HepG2 (cell line): ENCODE measurements around the gene C1QTNF1. TPM values are rescaled to one million over a fixed set of nuclear protein-coding genes. Genes with fewer than 3 reads are reported as not detected.

Experiments used
- ATAC-seq: fragments of 200-7000 bp; cut with Tn5 transposase; 3 replicates; pipeline ENCODE4 v1.9.1; 2020; ENCODE audit warnings: mild to moderate bottlenecking, moderate library complexity
- BruUV-seq: library from RNA; stranded (reverse); fragments of 400-500 nt; replicated peaks from 2 replicates; lab custom pipeline; 2021; lab: Mats Ljungman, UMichigan
- CTCF ChIA-PET: fragments of 300-600 bp; formaldehyde crosslinking; extraction: SDS; loops from one replicate; lab custom pipeline; 2021; ENCODE audit warnings: low total read pairs, inconsistent platforms, low intra/inter-chr PET ratio; lab: Yijun Ruan, JAX
- POLR2A ChIA-PET: fragments of 350-600 bp; sonication (Branson Sonifier 250); formaldehyde crosslinking; loops from one replicate; lab custom pipeline; 2020; ENCODE audit warnings: antibody characterized with exemption, inconsistent platforms; lab: Yijun Ruan, JAX
- DNase-seq: peaks from one replicate; pipeline ENCODE4 v3.0.0-alpha.2; 2015; ENCODE audit warnings: low spot score
- FAIRE-seq: peaks from 3 replicates; lab custom pipeline; 2011; peaks lifted over from hg19 to GRCh38; lab: Jason Lieb, UNC
- H2AFZ ChIP-seq: one replicate; pipeline ENCODE4 v1.6.1; 2011; ENCODE audit warnings: low read length, inconsistent platforms
- H3K27ac ChIP-seq: fragments of 300-600 bp; 3 replicates; pipeline ENCODE4 v1.8.0; 2011; ENCODE audit warnings: mixed run types, mild to moderate bottlenecking, mixed read lengths, low read length, inconsistent platforms; ENCODE audit not compliant: insufficient read depth; ENCODE audit errors: extremely low read length
- H3K27me3 ChIP-seq, 2 experiments: fragments of 200-600 bp in 1 of 2; 2 replicates in 1 of 2; 3 replicates in 1 of 2; pipeline versions ENCODE4 v1.6.0 to v1.8.0; 2011; ENCODE audit warnings: low read length in 2 of 2, mild to moderate bottlenecking in 2 of 2, moderate library complexity in 2 of 2, inconsistent platforms in 1 of 2; ENCODE audit not compliant: insufficient read depth in 2 of 2, control insufficient read depth in 1 of 2
- H3K36me3 ChIP-seq, 2 experiments: fragments of 200-600 bp in 1 of 2; replicated peaks in 1 of 2; 2 replicates in 1 of 2; 3 replicates in 1 of 2; pipeline versions ENCODE4 v1.5.1 to v1.8.0; 2011; ENCODE audit warnings: low read length in 2 of 2, inconsistent platforms in 1 of 2; ENCODE audit not compliant: insufficient read depth in 2 of 2, control insufficient read depth in 1 of 2
- H3K4me1 ChIP-seq: 2 replicates; pipeline ENCODE4 v1.5.1; 2012; ENCODE audit warnings: low read length, inconsistent platforms; ENCODE audit not compliant: insufficient read depth
- H3K4me2 ChIP-seq: 2 replicates; pipeline ENCODE4 v1.6.0; 2011; ENCODE audit warnings: low read depth, low read length, inconsistent platforms
- H3K4me3 ChIP-seq, 3 experiments: fragments of 200-600 bp in 1 of 3; sonication (generic), shearing (Covaris generic) in 1 of 3; replicated peaks in 1 of 3; 2 replicates each; pipeline ENCODE4 v1.5.1; 2011 to 2016; ENCODE audit warnings: low read length in 3 of 3, inconsistent platforms in 2 of 3, low read depth in 2 of 3, mild to moderate bottlenecking in 2 of 3, control low read depth in 1 of 3, mixed read lengths in 1 of 3; ENCODE audit not compliant: insufficient read depth in 1 of 3
- H3K79me2 ChIP-seq: one replicate; pipeline ENCODE4 v1.6.1; 2011; ENCODE audit warnings: low read length, inconsistent platforms; ENCODE audit not compliant: insufficient read depth
- H3K9ac ChIP-seq: 2 replicates; pipeline ENCODE4 v1.6.0; 2011; ENCODE audit warnings: mild to moderate bottlenecking, low read depth, low read length, inconsistent platforms; ENCODE audit not compliant: insufficient read depth
- H3K9me3 ChIP-seq: 2 replicates; pipeline ENCODE4 v1.5.1; 2012; ENCODE audit warnings: mild to moderate bottlenecking, low read length
- H4K20me1 ChIP-seq: 2 replicates; pipeline ENCODE4 v1.6.0; 2011; ENCODE audit warnings: inconsistent platforms, mild to moderate bottlenecking, low read length, moderate library complexity; ENCODE audit not compliant: insufficient read depth
- ATF7 ChIP-seq, 2 experiments: fragments of 450-650 bp in 1 of 2; sonication (generic) in 1 of 2; formaldehyde crosslinking in 1 of 2; IDR thresholded peaks; 2 replicates each; pipeline versions ENCODE4 v1.4.0 to v1.6.1; 2016 to 2020; ENCODE audit warnings: antibody characterized with exemption in 1 of 2, mild to moderate bottlenecking in 1 of 2, missing genetic modification reagents in 1 of 2
- GLI4 ChIP-seq: sonication (generic); formaldehyde crosslinking; IDR thresholded peaks from 2 replicates; pipeline ENCODE4 v1.5.1; 2020; ENCODE audit warnings: missing genetic modification reagents, mild to moderate bottlenecking, moderate library complexity, borderline replicate concordance
- PAWR ChIP-seq: sonication (generic); formaldehyde crosslinking; IDR thresholded peaks from 2 replicates; pipeline ENCODE4 v1.4.0; 2020; ENCODE audit warnings: missing genetic modification reagents, mild to moderate bottlenecking, borderline replicate concordance
- RBAK ChIP-seq: sonication (generic); formaldehyde crosslinking; IDR thresholded peaks from 2 replicates; pipeline ENCODE4 v1.5.1; 2020; ENCODE audit warnings: mild to moderate bottlenecking, missing genetic modification reagents
- SATB2 ChIP-seq: sonication (generic); formaldehyde crosslinking; IDR thresholded peaks from 2 replicates; pipeline ENCODE4 v1.5.0; 2020; ENCODE audit warnings: missing genetic modification reagents
- SPEN ChIP-seq: sonication (generic); formaldehyde crosslinking; IDR thresholded peaks from 2 replicates; pipeline ENCODE4 v1.5.1; 2020; ENCODE audit warnings: low read depth, mild to moderate bottlenecking, missing genetic modification reagents
- THAP9 ChIP-seq: sonication (generic); formaldehyde crosslinking; IDR thresholded peaks from 2 replicates; pipeline ENCODE4; 2020; ENCODE audit warnings: missing genetic modification reagents, mild to moderate bottlenecking, borderline replicate concordance
- TP53 ChIP-seq: sonication (generic); formaldehyde crosslinking; conservative IDR thresholded peaks from 2 replicates; pipeline ENCODE4 v1.4.0; 2020; ENCODE audit warnings: missing genetic modification reagents
- ZBTB33 ChIP-seq: sonication (generic); formaldehyde crosslinking; IDR thresholded peaks from 2 replicates; pipeline ENCODE4 v1.4.0; 2020; ENCODE audit warnings: missing genetic modification reagents
- ZKSCAN1 ChIP-seq: fragments of 150-350 bp; IDR thresholded peaks from 2 replicates; pipeline ENCODE4 v1.6.1; 2014; ENCODE audit warnings: low read length
- ZNF552 ChIP-seq: sonication (generic); formaldehyde crosslinking; IDR thresholded peaks from 2 replicates; pipeline ENCODE4 v1.9.0; 2022; ENCODE audit warnings: missing genetic modification reagents, mild to moderate bottlenecking, borderline replicate concordance
- ZNF768 ChIP-seq: sonication (generic); formaldehyde crosslinking; IDR thresholded peaks from 2 replicates; pipeline ENCODE4 v1.4.0; 2020; ENCODE audit warnings: missing genetic modification reagents
- WGBS: methylation state at CpG from one replicate; pipeline ENCODE4 v1.1.6; 2017; ENCODE audit warnings: low lambda C conversion rate; 5-methylcytosine and 5-hydroxymethylcytosine counted together
- in situ Hi-C: cut with HindIII; loops from 2 replicates; pipeline ENCODE4 v1.10.0; 2017; ENCODE audit warnings: low pct_unique_long_range_greater_than_20kb; ENCODE audit not compliant: extremely low pct_ligation_motif_present
- intact Hi-C: fragments of 100-400 bp; cut with micrococcal nuclease; formaldehyde crosslinking; loops from one replicate; pipeline ENCODE4 v1.10.0; 2022; ENCODE audit not compliant: unreplicated experiment
- polyA plus RNA-seq, 8 experiments: library from polyadenylated mRNA; depleted of rRNA in 3 of 8; stranded (reverse) in 7 of 8; unstranded in 1 of 8; fragments of >200 nt; fragmentation: Illumina TruSeq in 4 of 8; extraction: Trizol in 4 of 8; gene quantifications; 2 replicates each; pipeline versions ENCODE4 v1.2.1 to v1.2.3, GENCODE V29; 2011 to 2016; ENCODE audit warnings: low read depth in 4 of 8, missing spikeins in 1 of 8, mixed read lengths in 1 of 8; ENCODE audit not compliant: insufficient read depth in 1 of 8
- total RNA-seq, 5 experiments: library from RNA; depleted of rRNA; stranded (reverse); fragments of >200 nt; fragmentation: Illumina TruSeq; extraction: Trizol; gene quantifications; 2 replicates each; pipeline ENCODE4 v1.2.3, GENCODE V29; 2016; ENCODE audit warnings: low read depth in 1 of 5
- TF ChIP-seq, protein P1 (sequence below), 2 experiments: fragments of 450-650 bp in 1 of 2; sonication (generic) in 1 of 2; formaldehyde crosslinking; IDR thresholded peaks; 2 replicates each; pipeline versions ENCODE4 v1.5.0 to v1.8.0; 2020 to 2022; ENCODE audit warnings: mild to moderate bottlenecking in 1 of 2, missing genetic modification reagents in 1 of 2
- TF ChIP-seq, protein P2 (sequence below): sonication (generic); formaldehyde crosslinking; IDR thresholded peaks from 2 replicates; pipeline ENCODE4 v1.5.0; 2020; ENCODE audit warnings: mild to moderate bottlenecking, missing genetic modification reagents

C1QTNF1 gene
- total and polyA plus RNA-seq, 2 of the 13 experiments (the other 11 are each of a cell fraction or from before 2014, with no cell fraction given) = 0.18 to 0.86 TPM

DNA sequence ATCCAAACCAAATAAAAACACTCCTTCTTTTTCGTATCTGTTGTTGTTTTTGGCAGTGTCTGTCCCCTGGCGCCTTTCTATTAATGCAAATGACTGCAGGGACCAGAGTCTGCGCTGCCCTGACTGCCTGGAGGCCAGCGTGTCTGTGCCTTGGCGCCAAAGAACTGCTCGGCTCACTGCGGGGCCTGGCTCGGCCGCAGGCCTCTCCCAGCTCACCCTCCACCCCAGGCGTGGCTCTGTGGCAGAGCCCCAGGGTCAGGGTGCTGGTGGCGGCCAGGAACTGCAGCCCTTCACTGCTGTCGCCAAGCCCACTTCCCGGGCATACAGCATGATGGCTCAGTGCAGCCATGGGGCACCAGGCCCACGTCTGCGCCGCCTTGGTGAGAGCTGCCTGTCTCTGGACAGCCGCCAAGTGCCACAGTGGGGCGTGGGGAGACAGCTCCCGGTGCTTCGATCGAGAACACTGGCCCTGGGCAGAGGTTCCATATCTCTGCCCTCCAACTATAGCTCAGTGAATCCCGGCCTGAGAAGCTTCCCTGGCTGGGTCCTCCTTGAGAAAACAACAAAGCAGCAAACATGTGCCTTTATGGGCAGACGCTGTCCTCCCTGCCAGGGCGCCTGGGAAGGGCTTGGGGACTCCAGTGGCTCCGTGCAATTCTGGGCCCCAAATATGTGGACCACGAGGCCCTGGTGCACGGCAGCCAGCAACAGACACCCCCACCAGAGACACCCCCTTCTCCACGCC, 25.5 kb upstream of the C1QTNF1 start:
- Histone ChIP-seq H3K79me2 (peaks cover 25% of the 10 kb centered on the region), H3K27ac (no peak overlapping the region), H4K20me1 (no peaks in the 10 kb centered on the region; the same call in 1 of the 2 replicates), H2AFZ (no peak overlapping the region), H3K36me3 (peaks cover 29 to 68% of the 10 kb centered on the region in 2 experiments), H3K4me3 (no peak overlapping the region), H3K9me3 (no peaks in the 10 kb centered on the region), H3K27me3 (no peaks in the 10 kb centered on the region), H3K9ac (no peak overlapping the region), H3K4me1 (peaks cover 9% of the 10 kb centered on the region), H3K4me2 (no peak overlapping the region)
- FAIRE-seq = no peak
- no peak for ATAC-seq
- intact Hi-C loops (no loop called here), in situ Hi-C loops (no loop called here)
- CTCF ChIA-PET = no interaction called here
- no TSS peak for BruUV-seq
- POLR2A ChIA-PET = no interaction called here
- WGBS = 96% methylated on average over 27 of the region's 28 CpGs
- no peak for DNase-seq
- no peak for TF ChIP-seq PAWR
- TF ChIP-seq TP53 (CRISPR knock-in tag) = no peak
- TF ChIP-seq ZBTB33 (CRISPR knock-in tag) = peak; percentile 96
- TF ChIP-seq ATF7 (IDR thresholded peaks at IDR 0.05) = no peak
- TF ChIP-seq ATF7 (CRISPR knock-in tag; IDR thresholded peaks at IDR 0.05) = no peak
- TF ChIP-seq THAP9 (CRISPR knock-in tag) = no peak
- TF ChIP-seq, protein P1, sequence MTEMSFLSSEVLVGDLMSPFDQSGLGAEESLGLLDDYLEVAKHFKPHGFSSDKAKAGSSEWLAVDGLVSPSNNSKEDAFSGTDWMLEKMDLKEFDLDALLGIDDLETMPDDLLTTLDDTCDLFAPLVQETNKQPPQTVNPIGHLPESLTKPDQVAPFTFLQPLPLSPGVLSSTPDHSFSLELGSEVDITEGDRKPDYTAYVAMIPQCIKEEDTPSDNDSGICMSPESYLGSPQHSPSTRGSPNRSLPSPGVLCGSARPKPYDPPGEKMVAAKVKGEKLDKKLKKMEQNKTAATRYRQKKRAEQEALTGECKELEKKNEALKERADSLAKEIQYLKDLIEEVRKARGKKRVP (CRISPR knock-in tag; IDR thresholded peaks at IDR 0.05) = no peak
- peak; percentile 45; the same call in 1 of the 2 replicates for TF ChIP-seq ZNF768
- TF ChIP-seq ZKSCAN1 = no peak
- TF ChIP-seq, protein P2, sequence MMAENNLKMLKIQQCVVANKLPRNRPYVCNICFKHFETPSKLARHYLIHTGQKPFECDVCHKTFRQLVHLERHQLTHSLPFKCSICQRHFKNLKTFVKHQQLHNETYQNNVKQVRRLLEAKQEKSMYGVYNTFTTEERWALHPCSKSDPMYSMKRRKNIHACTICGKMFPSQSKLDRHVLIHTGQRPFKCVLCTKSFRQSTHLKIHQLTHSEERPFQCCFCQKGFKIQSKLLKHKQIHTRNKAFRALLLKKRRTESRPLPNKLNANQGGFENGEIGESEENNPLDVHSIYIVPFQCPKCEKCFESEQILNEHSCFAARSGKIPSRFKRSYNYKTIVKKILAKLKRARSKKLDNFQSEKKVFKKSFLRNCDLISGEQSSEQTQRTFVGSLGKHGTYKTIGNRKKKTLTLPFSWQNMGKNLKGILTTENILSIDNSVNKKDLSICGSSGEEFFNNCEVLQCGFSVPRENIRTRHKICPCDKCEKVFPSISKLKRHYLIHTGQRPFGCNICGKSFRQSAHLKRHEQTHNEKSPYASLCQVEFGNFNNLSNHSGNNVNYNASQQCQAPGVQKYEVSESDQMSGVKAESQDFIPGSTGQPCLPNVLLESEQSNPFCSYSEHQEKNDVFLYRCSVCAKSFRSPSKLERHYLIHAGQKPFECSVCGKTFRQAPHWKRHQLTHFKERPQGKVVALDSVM (CRISPR knock-in tag) = no peak
- no peak for TF ChIP-seq GLI4 (CRISPR knock-in tag)
- TF ChIP-seq ZNF552 (CRISPR knock-in tag) = no peak
- TF ChIP-seq SPEN = no peak
- TF ChIP-seq RBAK (CRISPR knock-in tag) = no peak
- TF ChIP-seq SATB2 (CRISPR knock-in tag) = no peak
